ENCODE results near the gene AP1M1.

AP1M1 gene

GRCh38 chr19:16263141-16263761 is 65.5 kb downstream of the AP1M1 start:
- WGBS (ENCODE audit: insufficient coverage, insufficient read length), result no CpG with 5 or more reads among the region's 14 CpGs
- Histone ChIP-seq H3K36me3 (ENCODE audit: control insufficient read depth, insufficient read depth, low read length) (no peaks in the 10 kb centered on the region; the same call in 1 of the 2 replicates), H3K4me1 (ENCODE audit: control insufficient read depth, insufficient read depth, low read length) (no peaks in the 10 kb centered on the region), H3K9me3 (ENCODE audit: control insufficient read depth, insufficient read depth, low read length) (no peaks in the 10 kb centered on the region), H3K4me3 (ENCODE audit: low read length) (no peak overlapping the region), H3K27me3 (ENCODE audit: control insufficient read depth, insufficient read depth, low read length) (no peaks in the 10 kb centered on the region), H3K27ac (ENCODE audit: low read length) (no peak overlapping the region)
- no peak for DNase-seq (ENCODE audit: low read depth, low spot score)

- no peaks in the 10 kb centered on the region; the same call in 1 of the 2 replicates for H3K36me3 ChIP-seq (ENCODE audit: control insufficient read depth, insufficient read depth, low read length)
- H3K9me3 ChIP-seq (ENCODE audit: control insufficient read depth, insufficient read depth, low read length), result no peaks in the 10 kb centered on the region
- H3K27me3 ChIP-seq (ENCODE audit: control insufficient read depth, insufficient read depth, low read length), result no peaks in the 10 kb centered on the region
- DNase-seq (ENCODE audit: low read depth, low spot score), result no peak
- H3K4me1 ChIP-seq (ENCODE audit: control insufficient read depth, insufficient read depth, low read length), result no peaks in the 10 kb centered on the region
- no peak overlapping the region for H3K27ac ChIP-seq (ENCODE audit: low read length)
- no peak overlapping the region; the same call in 1 of the 2 replicates for H3K4me3 ChIP-seq (ENCODE audit: low read length)
- WGBS (ENCODE audit: insufficient coverage, insufficient read length), result no CpG with 5 or more reads among the region's 3 CpGs
These were observed 67.5 kb downstream of the AP1M1 start for GRCh38 chr19:16265205-16265604.

GRCh38 chr19:16265890-16266585 is 68.3 kb downstream of the AP1M1 start:
- Histone ChIP-seq H3K4me3 (ENCODE audit: low read length) (no peak overlapping the region), H3K27ac (ENCODE audit: low read length) (no peak overlapping the region), H3K27me3 (ENCODE audit: control insufficient read depth, insufficient read depth, low read length) (no peaks in the 10 kb centered on the region), H3K36me3 (ENCODE audit: control insufficient read depth, insufficient read depth, low read length) (no peaks in the 10 kb centered on the region; the same call in 1 of the 2 replicates), H3K9me3 (ENCODE audit: control insufficient read depth, insufficient read depth, low read length) (no peaks in the 10 kb centered on the region), H3K4me1 (ENCODE audit: control insufficient read depth, insufficient read depth, low read length) (no peaks in the 10 kb centered on the region)
- no peak for DNase-seq (ENCODE audit: low read depth, low spot score)
- whole genome bisulfite sequencing (ENCODE audit: insufficient coverage, insufficient read length), result no CpG with 5 or more reads among the region's 14 CpGs

- no CpG with 5 or more reads among the region's 14 CpGs for WGBS (ENCODE audit: insufficient coverage, insufficient read length)
- Histone ChIP-seq H3K27ac (ENCODE audit: low read length) (no peak overlapping the region), H3K4me3 (ENCODE audit: low read length) (no peak overlapping the region), H3K4me1 (ENCODE audit: control insufficient read depth, insufficient read depth, low read length) (no peaks in the 10 kb centered on the region), H3K27me3 (ENCODE audit: control insufficient read depth, insufficient read depth, low read length) (no peaks in the 10 kb centered on the region), H3K36me3 (ENCODE audit: control insufficient read depth, insufficient read depth, low read length) (no peaks in the 10 kb centered on the region; the same call in 1 of the 2 replicates), H3K9me3 (ENCODE audit: control insufficient read depth, insufficient read depth, low read length) (no peaks in the 10 kb centered on the region)
- no peak for DNase-seq (ENCODE audit: low read depth, low spot score)
These were observed 68.9 kb downstream of the AP1M1 start for GRCh38 chr19:16266586-16266942.

GRCh38 chr19:16268676-16269319 is 71.1 kb downstream of the AP1M1 start:
- no CpG with 5 or more reads among the region's 17 CpGs for WGBS (ENCODE audit: insufficient coverage, insufficient read length)
- Histone ChIP-seq H3K4me1 (ENCODE audit: control insufficient read depth, insufficient read depth, low read length) (no peaks in the 10 kb centered on the region), H3K9me3 (ENCODE audit: control insufficient read depth, insufficient read depth, low read length) (no peaks in the 10 kb centered on the region), H3K27me3 (ENCODE audit: control insufficient read depth, insufficient read depth, low read length) (no peaks in the 10 kb centered on the region), H3K36me3 (ENCODE audit: control insufficient read depth, insufficient read depth, low read length) (no peaks in the 10 kb centered on the region), H3K27ac (ENCODE audit: low read length) (no peak overlapping the region), H3K4me3 (ENCODE audit: low read length) (no peak overlapping the region)
- no peak for DNase-seq (ENCODE audit: low read depth, low spot score)

- Histone ChIP-seq H3K4me3 (ENCODE audit: low read length) (no peak overlapping the region), H3K4me1 (ENCODE audit: control insufficient read depth, insufficient read depth, low read length) (no peaks in the 10 kb centered on the region), H3K36me3 (ENCODE audit: control insufficient read depth, insufficient read depth, low read length) (no peaks in the 10 kb centered on the region), H3K27me3 (ENCODE audit: control insufficient read depth, insufficient read depth, low read length) (no peaks in the 10 kb centered on the region), H3K27ac (ENCODE audit: low read length) (no peak overlapping the region), H3K9me3 (ENCODE audit: control insufficient read depth, insufficient read depth, low read length) (no peaks in the 10 kb centered on the region)
- DNase-seq (ENCODE audit: low read depth, low spot score), result no peak
- no CpG with 5 or more reads among the region's 14 CpGs for WGBS (ENCODE audit: insufficient coverage, insufficient read length)
These were observed 75.2 kb downstream of the AP1M1 start for GRCh38 chr19:16272945-16273344.

GRCh38 chr19:16274447-16274846 is 76.7 kb downstream of the AP1M1 start:
- no peaks in the 10 kb centered on the region for H3K4me1 ChIP-seq (ENCODE audit: control insufficient read depth, insufficient read depth, low read length)
- no CpG with 5 or more reads among the region's 6 CpGs for WGBS (ENCODE audit: insufficient coverage, insufficient read length)
- no peaks in the 10 kb centered on the region for H3K9me3 ChIP-seq (ENCODE audit: control insufficient read depth, insufficient read depth, low read length)
- H3K27me3 ChIP-seq (ENCODE audit: control insufficient read depth, insufficient read depth, low read length), result no peaks in the 10 kb centered on the region
- no peak overlapping the region for H3K27ac ChIP-seq (ENCODE audit: low read length)
- no peaks in the 10 kb centered on the region for H3K36me3 ChIP-seq (ENCODE audit: control insufficient read depth, insufficient read depth, low read length)
- DNase-seq (ENCODE audit: low read depth, low spot score), result no peak
- H3K4me3 ChIP-seq (ENCODE audit: low read length), result no peak overlapping the region

GRCh38 chr19:16280306-16280705 is 82.6 kb downstream of the AP1M1 start:
- no peaks in the 10 kb centered on the region for H3K9me3 ChIP-seq (ENCODE audit: control insufficient read depth, insufficient read depth, low read length)
- no peaks in the 10 kb centered on the region for H3K36me3 ChIP-seq (ENCODE audit: control insufficient read depth, insufficient read depth, low read length)
- no peak overlapping the region for H3K27ac ChIP-seq (ENCODE audit: low read length)
- WGBS (ENCODE audit: insufficient coverage, insufficient read length), result no CpG with 5 or more reads among the region's 4 CpGs
- no peaks in the 10 kb centered on the region for H3K27me3 ChIP-seq (ENCODE audit: control insufficient read depth, insufficient read depth, low read length)
- no peak overlapping the region for H3K4me3 ChIP-seq (ENCODE audit: low read length)
- no peak for DNase-seq (ENCODE audit: low read depth, low spot score)
- no peaks in the 10 kb centered on the region for H3K4me1 ChIP-seq (ENCODE audit: control insufficient read depth, insufficient read depth, low read length)

- Histone ChIP-seq H3K27ac (ENCODE audit: low read length) (no peak overlapping the region), H3K27me3 (ENCODE audit: control insufficient read depth, insufficient read depth, low read length) (no peaks in the 10 kb centered on the region), H3K4me3 (ENCODE audit: low read length) (no peak overlapping the region), H3K9me3 (ENCODE audit: control insufficient read depth, insufficient read depth, low read length) (no peaks in the 10 kb centered on the region), H3K36me3 (ENCODE audit: control insufficient read depth, insufficient read depth, low read length) (no peaks in the 10 kb centered on the region), H3K4me1 (ENCODE audit: control insufficient read depth, insufficient read depth, low read length) (no peaks in the 10 kb centered on the region)
- WGBS (ENCODE audit: insufficient coverage, insufficient read length), result no CpG with 5 or more reads among the region's 5 CpGs
- no peak for DNase-seq (ENCODE audit: low read depth, low spot score)
These were observed 84.0 kb downstream of the AP1M1 start for GRCh38 chr19:16281743-16282142.

- no peak overlapping the region for H3K27ac ChIP-seq (ENCODE audit: low read length)
- H3K27me3 ChIP-seq (ENCODE audit: control insufficient read depth, insufficient read depth, low read length), result no peaks in the 10 kb centered on the region
- DNase-seq (ENCODE audit: low read depth, low spot score), result no peak
- H3K9me3 ChIP-seq (ENCODE audit: control insufficient read depth, insufficient read depth, low read length), result no peaks in the 10 kb centered on the region
- no CpG with 5 or more reads among the region's 36 CpGs for WGBS (ENCODE audit: insufficient coverage, insufficient read length)
- H3K36me3 ChIP-seq (ENCODE audit: control insufficient read depth, insufficient read depth, low read length), result no peaks in the 10 kb centered on the region
- H3K4me3 ChIP-seq (ENCODE audit: low read length), result no peak overlapping the region
- no peaks in the 10 kb centered on the region for H3K4me1 ChIP-seq (ENCODE audit: control insufficient read depth, insufficient read depth, low read length)
These were observed 85.7 kb downstream of the AP1M1 start for GRCh38 chr19:16283210-16284061.
